Tibial nerve (tissue), 4 donors: Measurements from ENCODE around the gene CELF3.

Experiments
- CTCF ChIP-seq, 5 experiments: fragments of 200-600 bp in 3 of 5; fragments of 450-650 bp in 2 of 5; sonication (generic) in 3 of 5; IDR thresholded peaks; one replicate each; pipeline ENCODE4 v1.5.1; 2016 to 2019; ENCODE audit warnings: antibody characterized with exemption in 5 of 5, mild to moderate bottlenecking in 3 of 5, moderate library complexity in 2 of 5
- EP300 ChIP-seq, 2 donors: sonication (generic); formaldehyde crosslinking; IDR thresholded peaks; one replicate each; pipeline ENCODE4 v1.6.1; 2017; ENCODE audit warnings: antibody characterized with exemption in 2 of 2, mild to moderate bottlenecking in 1 of 2
- POLR2A ChIP-seq, 2 donors: fragments of 450-650 bp; IDR thresholded peaks; one replicate each; pipeline ENCODE4 v1.6.1; 2017; ENCODE audit warnings: antibody characterized with exemption in 2 of 2, mild to moderate bottlenecking in 2 of 2, moderate library complexity in 2 of 2

GRCh38 chr1:151718011-151718431, 1.4 kb upstream of the CELF3 start:
- TF ChIP-seq CTCF (IDR thresholded peaks at IDR 0.05) (no peak), POLR2A (IDR thresholded peaks at IDR 0.05) (no peak), EP300 (IDR thresholded peaks at IDR 0.05) (no peak)
